Calu3 (cell line): Measurements from ENCODE around the gene TMCC2. TPM values are rescaled to one million over a fixed set of nuclear protein-coding genes. Genes with fewer than 3 reads are reported as not detected.

ENCODE experiments used
- BruUV-seq: library from RNA; stranded (reverse); fragments of 400-500 nt; replicated peaks from 2 replicates; lab custom pipeline; 2021; lab: Mats Ljungman, UMichigan
- CTCF ChIA-PET: fragments of 300-600 bp; sonication (Branson Sonifier 250); formaldehyde crosslinking; loops from one replicate; lab custom pipeline; 2022; ENCODE audit warnings: antibody characterized with exemption; lab: Charles Lee
- DNase-seq: peaks from one replicate; pipeline ENCODE4 v3.0.0; 2022
- H3K27ac Mint-ChIP-seq: one replicate; pipeline ENCODE4 v1.8.0; 2022; ENCODE audit warnings: mixed read lengths; ENCODE audit not compliant: unreplicated experiment
- H3K27me3 Mint-ChIP-seq: one replicate; pipeline ENCODE4 v1.8.0; 2022; ENCODE audit warnings: mixed read lengths; ENCODE audit not compliant: unreplicated experiment
- H3K36me3 Mint-ChIP-seq: one replicate; pipeline ENCODE4 v1.8.0; 2022; ENCODE audit warnings: mild to moderate bottlenecking, moderate library complexity, mixed read lengths; ENCODE audit not compliant: insufficient read depth, unreplicated experiment
- H3K4me1 Mint-ChIP-seq: one replicate; pipeline ENCODE4 v1.8.0; 2022; ENCODE audit warnings: mild to moderate bottlenecking, low read depth, mixed read lengths; ENCODE audit not compliant: unreplicated experiment
- H3K4me3 Mint-ChIP-seq: one replicate; pipeline ENCODE4 v1.8.0; 2022; ENCODE audit warnings: mild to moderate bottlenecking, low read depth, moderate library complexity, mixed read lengths; ENCODE audit not compliant: unreplicated experiment
- H3K9me3 Mint-ChIP-seq: one replicate; pipeline ENCODE4 v1.8.0; 2022; ENCODE audit warnings: low read depth, mixed read lengths; ENCODE audit not compliant: unreplicated experiment
- CTCF ChIP-seq: fragments of 200-600 bp; IDR thresholded peaks from one replicate; pipeline ENCODE4 v1.8.0; 2022; ENCODE audit warnings: antibody characterized with exemption; ENCODE audit not compliant: unreplicated experiment
- intact Hi-C: fragments of 100-400 bp; cut with micrococcal nuclease; formaldehyde crosslinking; loops from one replicate; pipeline ENCODE4 v1.10.0; 2022; ENCODE audit not compliant: unreplicated experiment
- total RNA-seq: library from RNA; stranded (reverse); gene quantifications from 2 replicates; pipeline ENCODE4 v1.2.3, GENCODE V29; 2022

The TMCC2 gene
- total RNA-seq, 1 experiment from 2014 or later: 0.33 TPM

GRCh38 chr1:205249651-205250050 lies 21.9 kb downstream of the TMCC2 start:
- intact Hi-C loops: no loop called here
- BruUV-seq: no TSS peak
- TF ChIP-seq CTCF: no peak
- no peak for DNase-seq
- Mint-ChIP-seq H3K27me3 (peaks cover 68% of the 10 kb centered on the region), H3K36me3 (no peaks in the 10 kb centered on the region), H3K27ac (no peak overlapping the region), H3K9me3 (no peaks in the 10 kb centered on the region), H3K4me3 (no peak overlapping the region), H3K4me1 (no peaks in the 10 kb centered on the region)
- CTCF ChIA-PET: interaction anchor here (0.6 to 1.1 kb wide), 2 partner anchors 23 to 105 kb away, joined by 3 to 4 read pairs; no protein-coding TSS in a partner anchor

- Mint-ChIP-seq H3K36me3 (no peaks in the 10 kb centered on the region), H3K27ac (no peak overlapping the region), H3K9me3 (no peaks in the 10 kb centered on the region), H3K27me3 (peaks cover 75% of the 10 kb centered on the region), H3K4me1 (no peaks in the 10 kb centered on the region), H3K4me3 (no peak overlapping the region)
- DNase-seq: no peak
- CTCF ChIA-PET: interaction anchor here (1.2 kb wide), 1 partner anchor 15 kb away, joined by 3 read pairs; no protein-coding TSS in a partner anchor
- BruUV-seq: no TSS peak
- TF ChIP-seq CTCF: no peak
- intact Hi-C loops: no loop called here
These were observed 23.0 kb downstream of the TMCC2 start for GRCh38 chr1:205250699-205251098.

- Mint-ChIP-seq H3K4me3 (no peak overlapping the region), H3K9me3 (no peaks in the 10 kb centered on the region), H3K27ac (no peak overlapping the region), H3K27me3 (peaks cover 75% of the 10 kb centered on the region), H3K4me1 (no peaks in the 10 kb centered on the region), H3K36me3 (no peaks in the 10 kb centered on the region)
- no peak for TF ChIP-seq CTCF
- DNase-seq: no peak
- CTCF ChIA-PET: interaction anchor here (1.2 to 2.7 kb wide), 3 partner anchors 9 to 22 kb away, joined by 3 to 9 read pairs (median 4); no protein-coding TSS in a partner anchor
- intact Hi-C loops: no loop called here
- no TSS peak for BruUV-seq
These were observed 23.8 kb downstream of the TMCC2 start for GRCh38 chr1:205251576-205251975.

- no TSS peak for BruUV-seq
- Mint-ChIP-seq H3K27ac (no peak overlapping the region), H3K4me1 (no peaks in the 10 kb centered on the region), H3K27me3 (peaks cover 76% of the 10 kb centered on the region), H3K9me3 (no peaks in the 10 kb centered on the region), H3K36me3 (no peaks in the 10 kb centered on the region), H3K4me3 (no peak overlapping the region)
- peak; percentile 95 for DNase-seq
- intact Hi-C loops: loop anchor here (1.0 to 5.0 kb wide), 6 partner anchors 27 to 281 kb away; partner anchors contain the start of gene RBBP5
- CTCF ChIA-PET: interaction anchor here (0.5 to 3.0 kb wide), 18 partner anchors 10 to 314 kb away, joined by 3 to 39 read pairs (median 7); partner anchors contain the start of genes RBBP5 and TMCC2
- TF ChIP-seq CTCF: peak; percentile 99
These were observed 28.4 kb downstream of the TMCC2 start for GRCh38 chr1:205255941-205256780.
